ENCODE measurements around the gene LDAH. TPM values are rescaled to one million over a fixed set of nuclear protein-coding genes. Genes with fewer than 3 reads are reported as not detected.
"Not testable (repeated sequence)": the region's sequence is repeated elsewhere in the genome, so short reads cannot be mapped to it uniquely, and the experiment has no call there.

LDAH gene
- total RNA-seq, 2 experiments from 2014 or later = 26.2 to 29.3 TPM

- POLR2A ChIA-PET; H3K4me1 Mint-ChIP-seq (ENCODE audit: low read depth); H3K9me3 Mint-ChIP-seq; DNase-seq; intact Hi-C loops (cut with micrococcal nuclease); H3K4me3 Mint-ChIP-seq; H3K27ac Mint-ChIP-seq; CTCF ChIA-PET; H3K27me3 Mint-ChIP-seq; ATAC-seq: not testable (repeated sequence)
- peaks cover 46% of the 10 kb centered on the region for H3K36me3 Mint-ChIP-seq (ENCODE audit: low read depth)
Observed at GRCh38 chr2:20711641-20712040, 111.3 kb downstream of the LDAH start.

GRCh38 chr2:20707601-20708000 lies 115.3 kb downstream of the LDAH start:
- intact Hi-C loops (cut with micrococcal nuclease) = no loop called here
- CTCF ChIA-PET = interaction anchor here (0.8 to 1.3 kb wide), 2 partner anchors 46 to 102 kb away, joined by 3 to 5 read pairs; no protein-coding TSS in a partner anchor
- H3K27me3 Mint-ChIP-seq = no peaks in the 10 kb centered on the region
- H3K4me1 Mint-ChIP-seq (ENCODE audit: low read depth) = no peaks in the 10 kb centered on the region
- ATAC-seq = no peak
- POLR2A ChIA-PET = no interaction called here
- H3K27ac Mint-ChIP-seq = no peak overlapping the region
- H3K4me3 Mint-ChIP-seq = no peak overlapping the region
- peaks cover 11% of the 10 kb centered on the region for H3K36me3 Mint-ChIP-seq (ENCODE audit: low read depth)
- DNase-seq = no peak
- H3K9me3 Mint-ChIP-seq = no peaks in the 10 kb centered on the region
- no peak for TF ChIP-seq CTCF (IDR thresholded peaks at IDR 0.05)

- TF ChIP-seq CTCF (IDR thresholded peaks at IDR 0.05) = no peak
- ATAC-seq (no peak), DNase-seq (no peak)
- H3K27ac Mint-ChIP-seq = no peak overlapping the region
- POLR2A ChIA-PET = no interaction called here
- H3K36me3 Mint-ChIP-seq (ENCODE audit: low read depth) = peaks cover 9% of the 10 kb centered on the region
- CTCF ChIA-PET = interaction anchor here (1.2 kb wide), 1 partner anchor 45 kb away, joined by 4 read pairs; no protein-coding TSS in a partner anchor
- intact Hi-C loops (cut with micrococcal nuclease) = no loop called here
- H3K9me3 Mint-ChIP-seq = no peaks in the 10 kb centered on the region
- no peak overlapping the region for H3K4me3 Mint-ChIP-seq
- H3K27me3 Mint-ChIP-seq = no peaks in the 10 kb centered on the region
- no peaks in the 10 kb centered on the region for H3K4me1 Mint-ChIP-seq (ENCODE audit: low read depth)
Observed at GRCh38 chr2:20706786-20707185, 116.1 kb downstream of the LDAH start.

GRCh38 chr2:20706217-20706616 lies 116.7 kb downstream of the LDAH start:
- ChIA-PET POLR2A (no interaction called here), CTCF (interaction anchor here (1.2 kb wide), 1 partner anchor 44 kb away, joined by 4 read pairs; no protein-coding TSS in a partner anchor)
- ATAC-seq = no peak
- intact Hi-C loops (cut with micrococcal nuclease) = no loop called here
- no peak for DNase-seq
- Mint-ChIP-seq H3K9me3 (no peaks in the 10 kb centered on the region), H3K36me3 (ENCODE audit: low read depth) (peaks cover 6% of the 10 kb centered on the region), H3K4me3 (no peak overlapping the region), H3K27ac (no peak overlapping the region), H3K4me1 (ENCODE audit: low read depth) (no peaks in the 10 kb centered on the region), H3K27me3 (no peaks in the 10 kb centered on the region)
- no peak for TF ChIP-seq CTCF (IDR thresholded peaks at IDR 0.05)

GRCh38 chr2:20704886-20705285 lies 118.0 kb downstream of the LDAH start:
- ATAC-seq (no peak), DNase-seq (no peak)
- POLR2A ChIA-PET = no interaction called here
- intact Hi-C loops (cut with micrococcal nuclease) = no loop called here
- H3K36me3 Mint-ChIP-seq (ENCODE audit: low read depth) = peaks cover 3% of the 10 kb centered on the region
- no peak overlapping the region for H3K27ac Mint-ChIP-seq
- no peaks in the 10 kb centered on the region for H3K27me3 Mint-ChIP-seq
- no peaks in the 10 kb centered on the region for H3K9me3 Mint-ChIP-seq
- no peak for TF ChIP-seq CTCF (IDR thresholded peaks at IDR 0.05)
- CTCF ChIA-PET = no interaction called here
- no peaks in the 10 kb centered on the region for H3K4me1 Mint-ChIP-seq (ENCODE audit: low read depth)
- H3K4me3 Mint-ChIP-seq = no peak overlapping the region

- Mint-ChIP-seq H3K4me1 (ENCODE audit: low read depth) (no peaks in the 10 kb centered on the region), H3K27ac (no peak overlapping the region), H3K9me3 (no peaks in the 10 kb centered on the region), H3K36me3 (ENCODE audit: low read depth) (peaks cover 10% of the 10 kb centered on the region), H3K4me3 (no peak overlapping the region), H3K27me3 (no peaks in the 10 kb centered on the region)
- intact Hi-C loops (cut with micrococcal nuclease) = no loop called here
- no peak for TF ChIP-seq CTCF (IDR thresholded peaks at IDR 0.05)
- ATAC-seq = no peak
- CTCF ChIA-PET = interaction anchor here (1.9 kb wide), 1 partner anchor 41 kb away, joined by 5 read pairs; no protein-coding TSS in a partner anchor
- DNase-seq = no peak
- POLR2A ChIA-PET = no interaction called here
Observed at GRCh38 chr2:20702563-20702962, 120.3 kb downstream of the LDAH start.

Measured in activated CD8-positive, alpha-beta T cell treated with anti-CD3 and anti-CD28 coated beads for 36 hours (primary cell).